Naive thymus-derived CD4-positive, alpha-beta T cell (primary cell): ENCODE data around the gene SBSN. TPM values are rescaled to one million over a fixed set of nuclear protein-coding genes. Genes with fewer than 3 reads are reported as not detected.

Experiments
- ATAC-seq: fragments of 150-1000 bp; cut with Tn5 transposase; 2 replicates; pipeline ENCODE4 v1.10.0; 2021; ENCODE audit warnings: mild to moderate bottlenecking, moderate library complexity
- CTCF ChIA-PET: fragments of 350-600 bp; sonication (Branson Sonifier 250); formaldehyde crosslinking; loops from one replicate; lab custom pipeline; 2021; ENCODE audit warnings: antibody characterized with exemption; lab: Charles Lee
- POLR2A ChIA-PET: fragments of 350-600 bp; sonication (Branson Sonifier 250); formaldehyde crosslinking; loops from one replicate; lab custom pipeline; 2021; ENCODE audit warnings: antibody characterized with exemption, inconsistent platforms; lab: Charles Lee
- DNase-seq, 9 donors: peaks; one replicate each; pipeline versions ENCODE4 v3.0.0 to v3.0.0-alpha.2; 2020 to 2022; ENCODE audit warnings: mixed read lengths in 1 of 9
- H3K27ac ChIP-seq: one replicate; pipeline ENCODE4 v1.7.0; 2013; ENCODE audit warnings: mild to moderate bottlenecking, low read depth, low read length, moderate library complexity
- H3K27me3 ChIP-seq, 2 donors: one replicate each; pipeline ENCODE4 v1.7.0; 2013; ENCODE audit warnings: low read length in 2 of 2, mild to moderate bottlenecking in 2 of 2, moderate library complexity in 2 of 2; ENCODE audit not compliant: control insufficient read depth in 2 of 2, insufficient read depth in 2 of 2
- H3K36me3 ChIP-seq, 3 experiments: 1 replicate in 2 of 3; 2 replicates in 1 of 3; pipeline ENCODE4 v1.7.0; 2013; ENCODE audit warnings: low read length in 3 of 3, mild to moderate bottlenecking in 3 of 3, moderate library complexity in 1 of 3; ENCODE audit not compliant: insufficient read depth in 3 of 3, control insufficient read depth in 2 of 3
- H3K4me1 ChIP-seq, 2 donors: one replicate each; pipeline ENCODE4 v1.7.0; 2013; ENCODE audit warnings: low read length in 2 of 2, mild to moderate bottlenecking in 2 of 2, moderate library complexity in 1 of 2; ENCODE audit not compliant: control insufficient read depth in 2 of 2, insufficient read depth in 2 of 2
- H3K4me3 ChIP-seq: 2 replicates; pipeline ENCODE4 v1.7.0; 2013; ENCODE audit warnings: mild to moderate bottlenecking, low read length
- H3K9me3 ChIP-seq, 3 experiments: 1 replicate in 2 of 3; 2 replicates in 1 of 3; pipeline ENCODE4 v1.7.0; 2013; ENCODE audit warnings: low read length in 3 of 3; ENCODE audit not compliant: control insufficient read depth in 2 of 3
- H3K27ac Mint-ChIP-seq, 9 donors: one replicate each; pipeline ENCODE4 v1.8.0; 2020 to 2022; ENCODE audit warnings: mixed read lengths in 9 of 9, mild to moderate bottlenecking in 8 of 9, moderate library complexity in 5 of 9, inconsistent platforms in 2 of 9
- H3K27me3 Mint-ChIP-seq, 5 donors: one replicate each; pipeline ENCODE4 v1.8.0; 2021 to 2022; ENCODE audit warnings: mixed read lengths in 5 of 5, mild to moderate bottlenecking in 1 of 5
- H3K36me3 Mint-ChIP-seq, 5 donors: one replicate each; pipeline ENCODE4 v1.8.0; 2020 to 2022; ENCODE audit warnings: mixed read lengths in 5 of 5, mild to moderate bottlenecking in 3 of 5, inconsistent platforms in 1 of 5
- H3K4me1 Mint-ChIP-seq, 7 donors: one replicate each; pipeline ENCODE4 v1.8.0; 2020 to 2022; ENCODE audit warnings: mixed read lengths in 7 of 7, mild to moderate bottlenecking in 3 of 7, inconsistent platforms in 1 of 7
- H3K4me3 Mint-ChIP-seq, 10 donors: one replicate each; pipeline ENCODE4 v1.8.0; 2020 to 2022; ENCODE audit warnings: mild to moderate bottlenecking in 10 of 10, mixed read lengths in 10 of 10, moderate library complexity in 6 of 10, inconsistent platforms in 2 of 10
- H3K9me3 Mint-ChIP-seq, 11 donors: one replicate each; pipeline ENCODE4 v1.8.0; 2020 to 2022; ENCODE audit warnings: mixed read lengths in 11 of 11, mild to moderate bottlenecking in 4 of 11, inconsistent platforms in 1 of 11, moderate library complexity in 1 of 11
- intact Hi-C, 2 donors: fragments of 100-400 bp; cut with micrococcal nuclease; formaldehyde crosslinking; loops; one replicate each; pipeline ENCODE4 v1.15.1; 2023
- polyA plus RNA-seq, 2 donors: library from polyadenylated mRNA; unstranded; fragments of 300-500 nt; fragmentation: Illumina TruSeq; gene quantifications; one replicate each; pipeline ENCODE4 v1.2.3, GENCODE V29; 2021
- total RNA-seq, 6 experiments: library from RNA in 5 of 6; stranded (reverse) in 5 of 6; gene quantifications; 1 replicate in 5 of 6; 2 replicates in 1 of 6; pipeline ENCODE4 v1.2.3 and lab custom pipeline; 2021 to 2026

SBSN gene
- total and polyA plus RNA-seq, 7 experiments from 2014 or later, result not detected

DNA sequence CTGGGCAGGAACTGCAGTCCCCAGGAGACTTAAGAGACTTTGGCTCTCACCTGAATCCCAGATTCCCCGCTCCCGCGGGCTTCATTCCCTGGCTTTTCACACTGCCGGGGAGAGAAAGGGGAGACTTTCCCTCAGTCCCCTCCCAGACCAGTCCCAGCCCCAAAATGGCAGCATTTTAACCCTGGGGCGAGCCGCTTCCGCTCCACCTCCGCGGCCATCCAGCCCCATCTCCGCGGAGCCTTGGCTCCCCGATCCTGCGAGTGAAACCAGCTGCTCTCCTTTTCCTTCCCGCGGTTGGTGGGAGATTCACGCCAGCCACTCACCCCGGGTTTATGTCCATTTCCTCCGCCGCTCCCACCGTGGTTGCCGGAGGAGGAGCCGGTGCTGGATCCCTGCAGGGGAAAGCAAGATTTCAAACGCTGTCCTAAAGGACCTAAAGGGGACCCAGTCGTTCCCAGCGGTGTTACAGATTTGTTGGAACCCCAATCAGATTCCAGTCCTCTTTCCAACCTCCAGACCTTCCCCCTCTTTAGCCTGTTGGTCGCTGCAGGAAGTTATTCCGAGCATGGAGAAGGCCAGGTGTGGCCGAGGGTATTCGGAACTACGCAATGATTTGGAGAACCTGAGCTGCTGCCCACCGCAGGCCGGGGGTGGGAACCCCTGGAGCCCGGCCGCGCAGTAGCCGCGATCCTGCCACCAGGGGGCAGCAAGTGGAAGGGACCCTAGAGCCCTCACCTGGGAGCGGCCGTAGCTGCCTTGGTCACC is 18.1 kb downstream of the SBSN start:
- peak overlapping the region; percentile 53 for H3K4me3 ChIP-seq
- Mint-ChIP-seq H3K4me3 (peak overlapping the region; percentile 28 to 84 (median 76)), H3K9me3 (no peaks in the 10 kb centered on the region), H3K27ac (peak overlapping the region in 3 of 9 donors; percentile 20 to 61 (median 46)), H3K27me3 (peaks cover 0 to 70% (median 14%) of the 10 kb centered on the region in 5 donors), H3K4me1 (peaks cover 9 to 21% (median 14%) of the 10 kb centered on the region in 7 donors), H3K36me3 (no peaks in the 10 kb centered on the region)
- POLR2A ChIA-PET, result interaction anchor here (0.6 kb wide), 1 partner anchor 140 kb away, joined by 5 read pairs; no protein-coding TSS in a partner anchor
- intact Hi-C loops, result loop anchor here (1.0 kb wide), 2 partner anchors 82 to 207 kb away; no protein-coding TSS in a partner anchor
- peaks cover 12 to 17% of the 10 kb centered on the region in 2 donors for H3K4me1 ChIP-seq
- ATAC-seq (peak; percentile 83), DNase-seq (peak; percentile 34 to 80 (median 58))
- peaks cover 0 to 4% of the 10 kb centered on the region in 2 donors for H3K27me3 ChIP-seq
- H3K36me3 ChIP-seq, result no peaks in the 10 kb centered on the region
- H3K9me3 ChIP-seq, result no peaks in the 10 kb centered on the region
- CTCF ChIA-PET, result interaction anchor here (0.5 to 2.0 kb wide), 9 partner anchors 10 to 309 kb away, joined by 3 to 7 read pairs (median 4); no protein-coding TSS in a partner anchor
- H3K27ac ChIP-seq, result no peak overlapping the region

DNA sequence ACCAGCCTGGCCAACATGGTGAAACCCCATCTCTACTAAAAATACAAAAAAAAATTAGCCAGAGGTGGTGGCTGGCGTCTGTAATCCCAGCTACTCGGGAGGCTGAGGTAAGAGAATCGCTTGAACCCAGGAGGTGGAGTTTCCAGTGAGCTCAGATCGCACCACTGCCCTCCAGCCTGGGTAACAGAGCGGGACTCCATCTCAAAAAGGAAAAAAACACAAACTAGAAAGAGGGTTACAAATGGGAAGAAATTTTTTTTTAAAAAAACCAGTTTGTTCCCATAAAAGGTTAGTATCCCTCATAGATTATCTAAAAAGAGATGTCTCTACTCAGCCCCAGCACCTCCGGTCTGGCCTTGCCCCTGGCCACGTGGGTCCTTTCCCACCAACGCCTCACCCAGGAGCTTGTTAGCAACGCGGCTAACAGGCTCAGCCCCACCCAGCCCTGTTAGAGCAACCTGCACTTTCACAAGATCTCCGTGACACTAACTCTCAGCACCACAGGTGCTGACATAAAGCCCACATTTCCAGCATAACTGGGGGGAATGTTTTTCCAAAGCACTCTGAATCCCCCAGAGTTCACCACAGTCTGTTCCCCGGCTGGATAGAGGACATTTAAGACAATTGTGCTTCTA is 19.0 kb downstream of the SBSN start:
- peak overlapping the region in 2 of 9 donors; percentile 20 to 61 for H3K27ac Mint-ChIP-seq
- DNase-seq, result peak in 6 of 9 donors; percentile 10 to 28 (median 17)

DNA sequence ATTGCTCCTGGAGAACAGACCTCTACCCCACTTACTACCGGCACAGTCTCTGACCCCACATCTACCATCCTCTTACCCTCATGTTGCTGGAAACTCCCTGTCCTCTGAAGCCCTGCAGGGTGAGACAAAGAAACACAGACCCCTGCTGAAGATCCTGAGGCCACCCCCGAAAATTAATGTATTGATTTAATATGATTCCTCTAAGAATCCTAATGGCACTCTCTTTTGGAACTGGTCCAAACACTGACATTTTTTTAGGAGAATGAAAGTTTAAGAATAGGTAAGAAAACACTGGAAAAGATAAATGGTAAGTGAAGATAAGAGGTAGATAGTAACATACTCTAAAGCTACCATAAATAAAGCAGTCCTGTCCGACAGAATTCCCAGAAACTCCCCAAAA is 20.0 kb downstream of the SBSN start:
- Histone ChIP-seq H3K9me3 (no peaks in the 10 kb centered on the region), H3K27ac (no peak overlapping the region), H3K4me1 (peaks cover 12 to 17% of the 10 kb centered on the region in 2 donors), H3K36me3 (no peaks in the 10 kb centered on the region), H3K27me3 (peaks cover 0 to 4% of the 10 kb centered on the region in 2 donors), H3K4me3 (no peak overlapping the region)
- no peaks in the 10 kb centered on the region for H3K36me3 Mint-ChIP-seq
- no peak overlapping the region for H3K4me3 Mint-ChIP-seq
- CTCF ChIA-PET, result interaction anchor here (0.7 kb wide), 1 partner anchor 349 kb away, joined by 3 read pairs; no protein-coding TSS in a partner anchor
- no peak for ATAC-seq
- no peak for DNase-seq
- peaks cover 0 to 70% (median 9%) of the 10 kb centered on the region in 5 donors for H3K27me3 Mint-ChIP-seq
- POLR2A ChIA-PET, result interaction anchor here (0.7 kb wide), 1 partner anchor 459 kb away, joined by 3 read pairs; no protein-coding TSS in a partner anchor
- no peak overlapping the region for H3K27ac Mint-ChIP-seq
- H3K4me1 Mint-ChIP-seq, result peaks cover 9 to 21% (median 14%) of the 10 kb centered on the region in 7 donors
- H3K9me3 Mint-ChIP-seq, result no peaks in the 10 kb centered on the region
- intact Hi-C loops, result no loop called here

More for the DNA sequence above, 19.0 kb downstream of the SBSN start:
- Histone ChIP-seq H3K36me3 (no peaks in the 10 kb centered on the region), H3K27me3 (peaks cover 0 to 4% of the 10 kb centered on the region in 2 donors), H3K27ac (no peak overlapping the region), H3K4me3 (peak overlapping the region; percentile 53), H3K4me1 (peaks cover 12 to 17% of the 10 kb centered on the region in 2 donors), H3K9me3 (no peaks in the 10 kb centered on the region)
- CTCF ChIA-PET, result interaction anchor here (0.7 to 2.0 kb wide), 6 partner anchors 11 to 742 kb away, joined by 3 to 7 read pairs (median 3); no protein-coding TSS in a partner anchor
- Mint-ChIP-seq H3K27me3 (peaks cover 0 to 70% (median 14%) of the 10 kb centered on the region in 5 donors), H3K9me3 (no peaks in the 10 kb centered on the region), H3K4me3 (peak overlapping the region; percentile 40 to 84 (median 72)), H3K4me1 (peaks cover 9 to 21% (median 14%) of the 10 kb centered on the region in 7 donors), H3K36me3 (no peaks in the 10 kb centered on the region)
- peak; percentile 78 for ATAC-seq
- intact Hi-C loops, result no loop called here
- POLR2A ChIA-PET, result no interaction called here

DNA sequence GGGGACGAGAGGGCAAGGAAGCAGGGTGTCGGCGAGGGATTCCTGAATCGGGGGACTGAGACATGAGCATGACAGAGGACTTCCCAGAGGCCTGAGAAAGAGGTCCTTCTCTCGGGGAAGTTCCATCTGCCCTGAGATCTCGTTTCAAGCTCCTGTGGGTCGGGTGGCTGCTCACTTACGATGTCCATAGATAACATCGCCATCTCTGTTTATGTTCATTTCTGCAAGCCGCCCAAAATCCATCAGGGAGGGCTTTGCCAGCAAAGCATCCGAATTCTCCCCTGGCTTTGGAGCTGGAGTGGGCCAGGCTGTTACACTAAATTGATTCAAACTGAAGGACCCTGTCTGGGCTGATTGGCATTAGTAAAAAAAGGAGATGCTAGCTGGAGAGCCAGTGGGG is 20.6 kb downstream of the SBSN start:
- POLR2A ChIA-PET, result no interaction called here
- no peak overlapping the region for H3K27ac Mint-ChIP-seq

DNA sequence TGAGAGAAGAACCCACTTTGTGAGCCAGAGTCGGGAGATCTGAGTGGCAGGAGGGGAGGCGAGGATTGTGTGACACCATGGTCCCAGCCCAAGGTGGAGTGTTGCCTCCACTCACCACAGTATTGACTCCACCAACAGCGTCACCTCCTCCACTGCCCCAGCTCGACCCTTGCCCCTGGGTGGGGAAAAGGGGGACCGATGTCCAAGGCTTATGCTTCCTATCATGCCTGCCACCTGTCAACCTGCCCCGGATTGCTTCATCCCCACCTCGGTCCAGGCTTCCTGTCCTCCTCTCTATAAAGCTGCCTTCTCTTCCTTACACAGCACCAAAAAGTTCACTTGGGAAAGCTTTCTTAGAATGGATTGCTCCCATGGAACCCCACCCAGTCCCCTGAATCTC is 22.1 kb downstream of the SBSN start:
- intact Hi-C loops, result no loop called here
- H3K36me3 Mint-ChIP-seq, result no peaks in the 10 kb centered on the region
- H3K4me3 Mint-ChIP-seq, result no peak overlapping the region
- peak overlapping the region in 1 of 9 donors; percentile 30 for H3K27ac Mint-ChIP-seq
- no peak overlapping the region for H3K27ac ChIP-seq
- H3K4me3 ChIP-seq, result no peak overlapping the region
- peaks cover 12 to 17% of the 10 kb centered on the region in 2 donors for H3K4me1 ChIP-seq
- H3K9me3 Mint-ChIP-seq, result no peaks in the 10 kb centered on the region
- peaks cover 0 to 4% of the 10 kb centered on the region in 2 donors for H3K27me3 ChIP-seq
- ChIA-PET CTCF (interaction anchor here (0.6 to 1.0 kb wide), 2 partner anchors 15 to 361 kb away, joined by 3 read pairs; partner anchors contain the start of gene KRTDAP), POLR2A (no interaction called here)
- no peaks in the 10 kb centered on the region for H3K36me3 ChIP-seq
- peaks cover 0 to 61% (median 5%) of the 10 kb centered on the region in 5 donors for H3K27me3 Mint-ChIP-seq
- peaks cover 11 to 21% (median 14%) of the 10 kb centered on the region in 7 donors for H3K4me1 Mint-ChIP-seq
- no peak for ATAC-seq
- DNase-seq, result no peak
- no peaks in the 10 kb centered on the region for H3K9me3 ChIP-seq

More for the DNA sequence above, 20.6 kb downstream of the SBSN start:
- H3K4me3 Mint-ChIP-seq, result no peak overlapping the region
- no peaks in the 10 kb centered on the region for H3K36me3 Mint-ChIP-seq
- peaks cover 0 to 69% (median 5%) of the 10 kb centered on the region in 5 donors for H3K27me3 Mint-ChIP-seq
- Histone ChIP-seq H3K4me1 (peaks cover 12 to 17% of the 10 kb centered on the region in 2 donors), H3K4me3 (no peak overlapping the region), H3K27me3 (peaks cover 0 to 4% of the 10 kb centered on the region in 2 donors), H3K36me3 (no peaks in the 10 kb centered on the region), H3K27ac (no peak overlapping the region), H3K9me3 (no peaks in the 10 kb centered on the region)
- H3K4me1 Mint-ChIP-seq, result peaks cover 9 to 21% (median 14%) of the 10 kb centered on the region in 7 donors
- CTCF ChIA-PET, result no interaction called here
- intact Hi-C loops, result no loop called here
- no peak for DNase-seq
- H3K9me3 Mint-ChIP-seq, result no peaks in the 10 kb centered on the region
- no peak for ATAC-seq

DNA sequence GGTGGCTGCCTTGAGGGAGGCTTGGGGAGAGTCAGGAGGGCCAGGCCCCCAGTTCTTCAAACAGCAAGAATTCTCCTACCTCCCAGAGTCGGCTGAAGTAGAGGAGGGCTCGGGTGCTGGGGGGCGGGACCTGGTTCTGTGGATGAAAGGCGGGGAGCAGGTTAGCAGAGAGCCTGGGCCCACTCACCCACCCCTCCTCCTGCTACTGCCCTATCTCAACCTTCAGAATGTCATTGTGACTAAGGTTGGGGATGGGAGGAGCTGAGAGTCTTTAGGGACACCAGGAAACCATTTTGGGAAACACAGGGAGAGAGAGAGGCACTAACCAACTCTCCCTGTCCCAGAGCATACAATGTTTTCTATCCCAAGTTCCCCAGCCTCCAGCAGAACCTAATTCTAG is 25.4 kb downstream of the SBSN start:
- POLR2A ChIA-PET, result no interaction called here

More for the DNA sequence above, 25.4 kb downstream of the SBSN start:
- DNase-seq, result no peak
- Mint-ChIP-seq H3K4me3 (no peak overlapping the region), H3K27ac (peak overlapping the region in 1 of 9 donors; percentile 38), H3K9me3 (no peaks in the 10 kb centered on the region), H3K27me3 (peaks cover 0 to 29% (median 5%) of the 10 kb centered on the region in 5 donors), H3K4me1 (peaks cover 0 to 3% (median 0%) of the 10 kb centered on the region in 7 donors), H3K36me3 (no peaks in the 10 kb centered on the region)
- no peaks in the 10 kb centered on the region for H3K9me3 ChIP-seq
- intact Hi-C loops, result no loop called here
- no peaks in the 10 kb centered on the region for H3K36me3 ChIP-seq
- no peak for ATAC-seq
- H3K27ac ChIP-seq, result no peak overlapping the region
- H3K27me3 ChIP-seq, result no peaks in the 10 kb centered on the region
- no peaks in the 10 kb centered on the region for H3K4me1 ChIP-seq
- CTCF ChIA-PET, result no interaction called here
- H3K4me3 ChIP-seq, result no peak overlapping the region
